ENCODE measurements around the gene SLC51B.

SLC51B gene

GRCh38 chr15:65100442-65100841 lies 55.3 kb downstream of the SLC51B start:
- no peak for TF ChIP-seq CTCF (IDR thresholded peaks at IDR 0.05; ENCODE audit: low read depth, low read length, poor library complexity, severe bottlenecking)
- no peak for TF ChIP-seq EZH2phosphoT487 (IDR thresholded peaks at IDR 0.05; ENCODE audit: borderline replicate concordance, low read length)
- Histone ChIP-seq H3K4me1 (ENCODE audit: control insufficient read depth, low read length) (no peaks in the 10 kb centered on the region), H3K27me3 (ENCODE audit: control insufficient read depth, low read length) (no peaks in the 10 kb centered on the region), H3K36me3 (ENCODE audit: control insufficient read depth, low read length) (peaks cover 41% of the 10 kb centered on the region), H3K9me3 (ENCODE audit: control insufficient read depth, insufficient read depth, low read length) (no peaks in the 10 kb centered on the region), H3K79me2 (ENCODE audit: control insufficient read depth, low read length) (no peaks in the 10 kb centered on the region), H3F3A (ENCODE audit: control insufficient read depth, insufficient read depth) (no peaks in the 10 kb centered on the region), H3K4me2 (ENCODE audit: low read length) (no peak overlapping the region), H3K9me2 (replicated peaks; ENCODE audit: control insufficient read depth, low read length) (no peaks in the 10 kb centered on the region), H3K4me3 (ENCODE audit: low read length) (no peak overlapping the region), H4K20me1 (ENCODE audit: control insufficient read depth, insufficient read depth, low read depth, low read length) (no peaks in the 10 kb centered on the region), H3K27ac (ENCODE audit: low read depth, low read length) (no peak overlapping the region)

DNA sequence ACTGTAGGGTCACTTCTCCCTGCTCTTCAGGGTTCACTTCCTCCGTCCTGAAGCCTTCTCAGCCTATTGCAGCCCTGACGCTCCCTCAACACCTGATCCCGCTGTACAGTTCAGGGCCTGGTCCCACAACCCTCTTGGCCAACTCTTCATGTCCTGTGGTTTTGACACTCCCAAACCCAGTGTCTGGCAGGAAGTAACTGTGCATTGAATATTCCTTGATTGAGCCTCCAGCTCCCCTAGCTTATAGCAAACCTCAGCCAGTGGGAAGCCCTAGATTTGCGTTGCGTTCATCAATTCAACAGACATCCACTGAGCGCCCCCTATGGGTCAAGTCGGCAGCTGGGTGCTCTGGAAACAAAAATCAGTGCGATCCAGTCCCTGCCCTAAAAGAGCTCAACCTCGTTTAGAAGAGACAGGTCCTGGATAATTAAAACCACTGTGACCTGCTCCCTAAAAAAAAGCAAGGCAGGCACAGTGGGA lies 56.3 kb downstream of the SLC51B start:
- no peak overlapping the region for H3K4me2 ChIP-seq (ENCODE audit: low read length)
- H4K20me1 ChIP-seq (ENCODE audit: control insufficient read depth, insufficient read depth, low read depth, low read length) = no peaks in the 10 kb centered on the region
- no peaks in the 10 kb centered on the region for H3F3A ChIP-seq (ENCODE audit: control insufficient read depth, insufficient read depth)
- H3K9me3 ChIP-seq (ENCODE audit: control insufficient read depth, insufficient read depth, low read length) = no peaks in the 10 kb centered on the region
- peaks cover 44% of the 10 kb centered on the region for H3K36me3 ChIP-seq (ENCODE audit: control insufficient read depth, low read length)
- TF ChIP-seq CTCF (IDR thresholded peaks at IDR 0.05; ENCODE audit: low read depth, low read length, poor library complexity, severe bottlenecking) (peak; percentile 96), EZH2phosphoT487 (IDR thresholded peaks at IDR 0.05; ENCODE audit: borderline replicate concordance, low read length) (no peak)
- H3K4me1 ChIP-seq (ENCODE audit: control insufficient read depth, low read length) = no peaks in the 10 kb centered on the region
- H3K4me3 ChIP-seq (ENCODE audit: low read length) = no peak overlapping the region
- H3K79me2 ChIP-seq (ENCODE audit: control insufficient read depth, low read length) = no peaks in the 10 kb centered on the region
- no peaks in the 10 kb centered on the region for H3K27me3 ChIP-seq (ENCODE audit: control insufficient read depth, low read length)
- no peak overlapping the region for H3K27ac ChIP-seq (ENCODE audit: low read depth, low read length)
- H3K9me2 ChIP-seq (replicated peaks; ENCODE audit: control insufficient read depth, low read length) = no peaks in the 10 kb centered on the region

GRCh38 chr15:65101891-65102708 lies 56.9 kb downstream of the SLC51B start:
- Histone ChIP-seq H3K27ac (ENCODE audit: low read depth, low read length) (no peak overlapping the region), H3K27me3 (ENCODE audit: control insufficient read depth, low read length) (no peaks in the 10 kb centered on the region), H4K20me1 (ENCODE audit: control insufficient read depth, insufficient read depth, low read depth, low read length) (no peaks in the 10 kb centered on the region), H3K9me2 (replicated peaks; ENCODE audit: control insufficient read depth, low read length) (no peaks in the 10 kb centered on the region), H3K4me1 (ENCODE audit: control insufficient read depth, low read length) (no peaks in the 10 kb centered on the region), H3K4me3 (ENCODE audit: low read length) (no peak overlapping the region), H3K4me2 (ENCODE audit: low read length) (no peak overlapping the region), H3F3A (ENCODE audit: control insufficient read depth, insufficient read depth) (no peaks in the 10 kb centered on the region), H3K9me3 (ENCODE audit: control insufficient read depth, insufficient read depth, low read length) (no peaks in the 10 kb centered on the region), H3K36me3 (ENCODE audit: control insufficient read depth, low read length) (peaks cover 44% of the 10 kb centered on the region), H3K79me2 (ENCODE audit: control insufficient read depth, low read length) (no peaks in the 10 kb centered on the region)
- TF ChIP-seq CTCF (IDR thresholded peaks at IDR 0.05; ENCODE audit: low read depth, low read length, poor library complexity, severe bottlenecking) (peak; percentile 4), EZH2phosphoT487 (IDR thresholded peaks at IDR 0.05; ENCODE audit: borderline replicate concordance, low read length) (no peak)
